Measurements from ENCODE around the gene OPCML.

OPCML gene

GRCh38 chr11:132913295-132913694 lies 619.0 kb downstream of the OPCML start:
- in situ Hi-C loops (cut with MboI; ENCODE audit: low sequenced_read_pairs, unreplicated experiment): no loop called here
- TF ChIP-seq, protein P1, sequence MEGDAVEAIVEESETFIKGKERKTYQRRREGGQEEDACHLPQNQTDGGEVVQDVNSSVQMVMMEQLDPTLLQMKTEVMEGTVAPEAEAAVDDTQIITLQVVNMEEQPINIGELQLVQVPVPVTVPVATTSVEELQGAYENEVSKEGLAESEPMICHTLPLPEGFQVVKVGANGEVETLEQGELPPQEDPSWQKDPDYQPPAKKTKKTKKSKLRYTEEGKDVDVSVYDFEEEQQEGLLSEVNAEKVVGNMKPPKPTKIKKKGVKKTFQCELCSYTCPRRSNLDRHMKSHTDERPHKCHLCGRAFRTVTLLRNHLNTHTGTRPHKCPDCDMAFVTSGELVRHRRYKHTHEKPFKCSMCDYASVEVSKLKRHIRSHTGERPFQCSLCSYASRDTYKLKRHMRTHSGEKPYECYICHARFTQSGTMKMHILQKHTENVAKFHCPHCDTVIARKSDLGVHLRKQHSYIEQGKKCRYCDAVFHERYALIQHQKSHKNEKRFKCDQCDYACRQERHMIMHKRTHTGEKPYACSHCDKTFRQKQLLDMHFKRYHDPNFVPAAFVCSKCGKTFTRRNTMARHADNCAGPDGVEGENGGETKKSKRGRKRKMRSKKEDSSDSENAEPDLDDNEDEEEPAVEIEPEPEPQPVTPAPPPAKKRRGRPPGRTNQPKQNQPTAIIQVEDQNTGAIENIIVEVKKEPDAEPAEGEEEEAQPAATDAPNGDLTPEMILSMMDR (IDR thresholded peaks at IDR 0.05; ENCODE audit: borderline replicate concordance, control extremely low read depth, extremely low read depth, insufficient read depth, missing control alignments): no peak
- DNase-seq (ENCODE audit: low spot score): no peak

DNA sequence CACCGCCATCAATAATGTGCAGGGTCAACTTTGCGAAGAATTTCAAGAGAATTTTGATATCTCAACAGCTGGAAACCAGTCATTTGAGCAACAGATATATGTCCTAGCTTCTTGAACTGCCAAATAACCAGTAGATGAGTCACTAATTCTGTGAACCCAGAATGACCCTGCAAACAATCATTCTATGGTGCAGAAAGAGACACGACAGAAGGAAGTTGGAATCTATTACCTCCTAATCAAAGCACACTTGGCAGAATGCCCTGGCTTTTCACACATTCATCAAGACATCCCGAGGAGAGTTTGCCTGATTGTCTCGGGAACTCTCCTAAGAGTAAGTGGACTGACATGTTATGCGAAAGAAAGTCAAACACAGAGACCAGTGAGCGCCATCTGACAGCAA lies 621.1 kb downstream of the OPCML start:
- DNase-seq (ENCODE audit: low spot score): no peak
- in situ Hi-C loops (cut with MboI; ENCODE audit: low sequenced_read_pairs, unreplicated experiment): no loop called here
- TF ChIP-seq, protein P1 (IDR thresholded peaks at IDR 0.05; ENCODE audit: borderline replicate concordance, control extremely low read depth, extremely low read depth, insufficient read depth, missing control alignments): no peak

- in situ Hi-C loops (cut with MboI; ENCODE audit: low sequenced_read_pairs, unreplicated experiment): no loop called here
Measured at GRCh38 chr11:132910011-132910760, 622.1 kb downstream of the OPCML start.

DNA sequence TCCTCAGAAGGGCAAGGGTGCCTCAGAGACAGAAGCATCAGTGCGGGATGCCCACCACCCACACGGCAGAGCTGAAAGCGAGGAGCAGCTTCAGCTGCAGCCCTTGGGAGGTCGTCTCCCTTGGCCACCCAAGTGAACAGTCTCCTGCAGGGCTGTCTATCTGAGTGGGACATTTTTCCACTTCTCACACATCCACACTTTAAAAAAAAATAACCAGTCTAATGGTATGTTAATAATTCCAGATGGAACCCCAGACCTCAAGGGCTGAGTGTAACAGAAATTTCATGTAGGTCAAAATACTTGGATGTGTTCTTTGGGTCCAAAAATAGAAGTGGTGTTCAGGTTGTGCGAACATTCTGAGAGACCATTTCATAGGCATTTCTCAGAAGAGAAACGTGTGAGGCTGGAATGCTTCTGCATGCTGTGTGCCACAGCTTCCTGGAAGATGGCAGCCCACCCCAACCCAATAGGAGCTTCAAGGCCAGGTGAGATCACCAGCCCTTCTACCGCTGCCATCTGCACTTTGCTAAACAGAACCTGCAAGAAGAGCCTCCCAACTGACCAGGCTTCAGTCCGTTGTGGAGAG lies 623.2 kb downstream of the OPCML start:
- in situ Hi-C loops (cut with MboI; ENCODE audit: low sequenced_read_pairs, unreplicated experiment): no loop called here
- TF ChIP-seq, protein P1 (IDR thresholded peaks at IDR 0.05; ENCODE audit: borderline replicate concordance, control extremely low read depth, extremely low read depth, insufficient read depth, missing control alignments): no peak
- no peak for DNase-seq (ENCODE audit: low spot score)

More at GRCh38 chr11:132910011-132910760, 622.1 kb downstream of the OPCML start:
- no peak for DNase-seq (ENCODE audit: low spot score)
- TF ChIP-seq, protein P1 (IDR thresholded peaks at IDR 0.05; ENCODE audit: borderline replicate concordance, control extremely low read depth, extremely low read depth, insufficient read depth, missing control alignments): no peak

DNA sequence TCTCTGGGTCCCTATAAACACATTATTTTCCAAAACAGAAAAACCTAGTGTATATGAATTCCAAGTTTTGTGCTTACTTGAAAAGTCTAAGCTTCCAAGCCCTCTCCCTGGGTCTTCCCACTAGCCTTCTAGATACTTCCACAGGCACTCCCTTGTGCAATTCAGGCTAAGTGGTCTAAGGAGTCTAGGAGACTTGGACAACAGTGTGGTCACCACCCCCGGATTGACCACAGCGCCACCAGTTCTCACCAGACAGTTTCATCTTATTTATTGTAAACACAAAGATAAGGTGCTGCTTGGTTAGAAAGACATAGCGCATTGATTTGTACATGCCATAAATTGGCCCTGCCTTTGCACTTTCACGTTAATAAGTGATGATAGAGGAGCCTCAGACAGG lies 623.9 kb downstream of the OPCML start:
- DNase-seq (ENCODE audit: low spot score): no peak
- in situ Hi-C loops (cut with MboI; ENCODE audit: low sequenced_read_pairs, unreplicated experiment): no loop called here
- TF ChIP-seq, protein P1 (IDR thresholded peaks at IDR 0.05; ENCODE audit: borderline replicate concordance, control extremely low read depth, extremely low read depth, insufficient read depth, missing control alignments): no peak

DNA sequence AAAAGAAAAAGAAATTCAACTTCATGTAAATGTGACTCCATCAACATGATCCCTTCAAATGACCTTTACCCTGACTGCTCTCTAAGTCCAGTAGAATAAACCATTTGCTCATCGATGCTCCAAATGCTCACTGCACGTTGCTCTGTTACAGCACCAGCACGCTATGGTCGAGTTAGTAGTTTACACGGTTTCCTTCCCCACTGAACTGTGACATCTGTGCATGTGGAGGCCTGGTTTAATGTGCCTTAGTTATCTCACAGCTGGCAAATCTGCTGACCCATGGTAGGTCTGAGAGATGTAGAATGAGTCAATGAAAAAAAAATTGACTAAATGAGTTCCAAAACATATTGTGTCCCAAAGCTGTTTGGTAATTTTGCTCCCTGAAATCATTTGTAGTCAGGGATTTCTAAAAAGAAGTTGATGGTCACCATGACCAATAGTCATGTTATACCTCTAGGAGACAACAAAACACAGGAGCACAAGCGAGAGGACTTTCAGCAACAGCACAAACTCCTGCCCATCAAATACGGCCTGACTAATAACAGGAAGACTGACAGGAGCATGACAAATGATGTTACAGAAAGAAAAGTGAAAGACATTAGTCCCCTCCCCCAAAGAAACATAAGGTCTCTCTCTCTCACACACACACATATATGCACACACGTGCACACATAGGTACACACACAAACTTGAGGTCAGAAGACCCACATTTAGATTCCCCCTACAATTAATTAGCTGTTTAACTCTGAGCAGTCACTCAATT lies 624.5 kb downstream of the OPCML start:
- in situ Hi-C loops (cut with MboI; ENCODE audit: low sequenced_read_pairs, unreplicated experiment): no loop called here
- no peak for DNase-seq (ENCODE audit: low spot score)
- TF ChIP-seq, protein P1 (IDR thresholded peaks at IDR 0.05; ENCODE audit: borderline replicate concordance, control extremely low read depth, extremely low read depth, insufficient read depth, missing control alignments): no peak
